ENCODE measurements around the gene SHD. TPM values are rescaled to one million over a fixed set of nuclear protein-coding genes. Genes with fewer than 3 reads are reported as not detected.

Gene SHD
- total and polyA plus RNA-seq, 2 of the 13 experiments (the other 11 are each of a cell fraction or from before 2014, with no cell fraction given): 0.11 to 0.20 TPM

DNA sequence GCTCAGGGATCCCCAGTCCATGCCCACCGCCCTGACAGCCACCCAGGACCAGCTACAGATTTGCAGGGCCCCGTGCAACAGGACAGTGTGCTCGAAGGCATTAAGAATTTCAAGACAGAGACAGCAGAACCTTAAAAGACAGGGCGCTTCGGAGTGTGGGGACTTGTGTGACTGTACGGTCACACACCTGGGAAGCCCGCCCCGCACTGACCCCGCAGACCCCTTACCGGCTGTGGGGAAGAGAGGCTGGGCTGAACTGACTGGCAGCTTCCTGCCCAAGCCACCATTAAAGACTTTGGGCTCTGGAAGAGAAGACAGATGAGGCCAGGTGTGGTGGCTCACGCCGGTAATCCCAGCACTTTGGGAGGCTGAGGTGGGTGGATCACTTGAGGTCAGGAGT is 45.2 kb downstream of the SHD start:
- intact Hi-C loops (cut with micrococcal nuclease; ENCODE audit: unreplicated experiment): no loop called here
- BruUV-seq (replicated peaks): no TSS peak
- FAIRE-seq: no peak

More for the DNA sequence above, 45.2 kb downstream of the SHD start:
- Histone ChIP-seq H3K4me1 (ENCODE audit: insufficient read depth, low read length) (no peaks in the 10 kb centered on the region), H3K9ac (ENCODE audit: insufficient read depth, low read depth, low read length) (no peak overlapping the region), H3K4me2 (ENCODE audit: low read depth, low read length) (no peak overlapping the region), H3K9me3 (ENCODE audit: low read length) (no peaks in the 10 kb centered on the region), H3K36me3 (replicated peaks in 1 of 2; ENCODE audit: control insufficient read depth in 1 of 2, insufficient read depth in 2 of 2, low read length in 2 of 2) (no peaks in the 10 kb centered on the region), H2AFZ (ENCODE audit: low read length) (no peak overlapping the region), H3K4me3 (replicated peaks in 1 of 3; ENCODE audit: insufficient read depth in 1 of 3, low read depth in 2 of 3, low read length in 3 of 3) (no peak overlapping the region), H3K27ac (ENCODE audit: extremely low read length, insufficient read depth, low read length) (no peak overlapping the region), H3K27me3 (ENCODE audit: control insufficient read depth in 1 of 2, insufficient read depth in 2 of 2, low read length in 2 of 2) (no peaks in the 10 kb centered on the region), H4K20me1 (ENCODE audit: insufficient read depth, low read length) (no peaks in the 10 kb centered on the region), H3K79me2 (ENCODE audit: insufficient read depth, low read length) (no peaks in the 10 kb centered on the region)
- ATAC-seq (no peak), DNase-seq (ENCODE audit: low spot score) (no peak)
- CTCF ChIA-PET (ENCODE audit: low intra/inter-chr PET ratio, low total read pairs): no interaction called here
- in situ Hi-C loops (cut with HindIII; ENCODE audit: extremely low pct_ligation_motif_present, low pct_unique_long_range_greater_than_20kb): no loop called here
- POLR2A ChIA-PET: no interaction called here
- WGBS (ENCODE audit: low lambda C conversion rate): 97% methylated on average over 11 of the region's 12 CpGs
- no peak for TF ChIP-seq PRMT3 (CRISPR knock-in tag; IDR thresholded peaks at IDR 0.05; ENCODE audit: borderline replicate concordance, low read depth)
- no peak for TF ChIP-seq ZFP82 (CRISPR knock-in tag; IDR thresholded peaks at IDR 0.05; ENCODE audit: borderline replicate concordance)
- TF ChIP-seq ZNF230 (CRISPR knock-in tag; IDR thresholded peaks at IDR 0.05): no peak
- TF ChIP-seq, protein P1, sequence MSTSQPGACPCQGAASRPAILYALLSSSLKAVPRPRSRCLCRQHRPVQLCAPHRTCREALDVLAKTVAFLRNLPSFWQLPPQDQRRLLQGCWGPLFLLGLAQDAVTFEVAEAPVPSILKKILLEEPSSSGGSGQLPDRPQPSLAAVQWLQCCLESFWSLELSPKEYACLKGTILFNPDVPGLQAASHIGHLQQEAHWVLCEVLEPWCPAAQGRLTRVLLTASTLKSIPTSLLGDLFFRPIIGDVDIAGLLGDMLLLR (CRISPR knock-in tag; IDR thresholded peaks at IDR 0.05): no peak
- TF ChIP-seq, protein P2, sequence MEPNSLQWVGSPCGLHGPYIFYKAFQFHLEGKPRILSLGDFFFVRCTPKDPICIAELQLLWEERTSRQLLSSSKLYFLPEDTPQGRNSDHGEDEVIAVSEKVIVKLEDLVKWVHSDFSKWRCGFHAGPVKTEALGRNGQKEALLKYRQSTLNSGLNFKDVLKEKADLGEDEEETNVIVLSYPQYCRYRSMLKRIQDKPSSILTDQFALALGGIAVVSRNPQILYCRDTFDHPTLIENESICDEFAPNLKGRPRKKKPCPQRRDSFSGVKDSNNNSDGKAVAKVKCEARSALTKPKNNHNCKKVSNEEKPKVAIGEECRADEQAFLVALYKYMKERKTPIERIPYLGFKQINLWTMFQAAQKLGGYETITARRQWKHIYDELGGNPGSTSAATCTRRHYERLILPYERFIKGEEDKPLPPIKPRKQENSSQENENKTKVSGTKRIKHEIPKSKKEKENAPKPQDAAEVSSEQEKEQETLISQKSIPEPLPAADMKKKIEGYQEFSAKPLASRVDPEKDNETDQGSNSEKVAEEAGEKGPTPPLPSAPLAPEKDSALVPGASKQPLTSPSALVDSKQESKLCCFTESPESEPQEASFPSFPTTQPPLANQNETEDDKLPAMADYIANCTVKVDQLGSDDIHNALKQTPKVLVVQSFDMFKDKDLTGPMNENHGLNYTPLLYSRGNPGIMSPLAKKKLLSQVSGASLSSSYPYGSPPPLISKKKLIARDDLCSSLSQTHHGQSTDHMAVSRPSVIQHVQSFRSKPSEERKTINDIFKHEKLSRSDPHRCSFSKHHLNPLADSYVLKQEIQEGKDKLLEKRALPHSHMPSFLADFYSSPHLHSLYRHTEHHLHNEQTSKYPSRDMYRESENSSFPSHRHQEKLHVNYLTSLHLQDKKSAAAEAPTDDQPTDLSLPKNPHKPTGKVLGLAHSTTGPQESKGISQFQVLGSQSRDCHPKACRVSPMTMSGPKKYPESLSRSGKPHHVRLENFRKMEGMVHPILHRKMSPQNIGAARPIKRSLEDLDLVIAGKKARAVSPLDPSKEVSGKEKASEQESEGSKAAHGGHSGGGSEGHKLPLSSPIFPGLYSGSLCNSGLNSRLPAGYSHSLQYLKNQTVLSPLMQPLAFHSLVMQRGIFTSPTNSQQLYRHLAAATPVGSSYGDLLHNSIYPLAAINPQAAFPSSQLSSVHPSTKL (CRISPR knock-in tag; IDR thresholded peaks at IDR 0.05): no peak
- no peak for TF ChIP-seq SP1 (IDR thresholded peaks at IDR 0.05)
- TF ChIP-seq SP1 (CRISPR knock-in tag; IDR thresholded peaks at IDR 0.05): no peak
- TF ChIP-seq ZNF768 (CRISPR knock-in tag; IDR thresholded peaks at IDR 0.05): no peak
- TF ChIP-seq CENPT (CRISPR knock-in tag; IDR thresholded peaks at IDR 0.05; ENCODE audit: low read depth): no peak
- TF ChIP-seq ONECUT2 (CRISPR knock-in tag; IDR thresholded peaks at IDR 0.05): no peak
